HG03575 (cell line): ENCODE data around the gene FRAT1.

Source experiments
- ATAC-seq: cut with Tn5 transposase; IDR thresholded peaks from one replicate; pipeline ENCODE4 v1.9.1; 2021; ENCODE audit not compliant: unreplicated experiment, insufficient number of reproducible peaks, low FRiP score; ENCODE audit errors: extremely low read depth

FRAT1 gene

GRCh38 chr10:97360705-97361536 lies 41.9 kb downstream of the FRAT1 start:
- no peak for ATAC-seq

- no peak for ATAC-seq
Observed at GRCh38 chr10:97361537-97361901, 42.4 kb downstream of the FRAT1 start.

GRCh38 chr10:97362310-97363033 lies 43.4 kb downstream of the FRAT1 start:
- no peak for ATAC-seq

GRCh38 chr10:97363071-97363470 lies 44.0 kb downstream of the FRAT1 start:
- ATAC-seq: no peak

GRCh38 chr10:97365761-97366351 lies 46.8 kb downstream of the FRAT1 start:
- no peak for ATAC-seq

GRCh38 chr10:97366572-97366971 lies 47.5 kb downstream of the FRAT1 start:
- no peak for ATAC-seq

- no peak for ATAC-seq
Observed at GRCh38 chr10:97367126-97367649, 48.1 kb downstream of the FRAT1 start.
